ENCODE results near the gene DISP1.

DISP1 gene

DNA sequence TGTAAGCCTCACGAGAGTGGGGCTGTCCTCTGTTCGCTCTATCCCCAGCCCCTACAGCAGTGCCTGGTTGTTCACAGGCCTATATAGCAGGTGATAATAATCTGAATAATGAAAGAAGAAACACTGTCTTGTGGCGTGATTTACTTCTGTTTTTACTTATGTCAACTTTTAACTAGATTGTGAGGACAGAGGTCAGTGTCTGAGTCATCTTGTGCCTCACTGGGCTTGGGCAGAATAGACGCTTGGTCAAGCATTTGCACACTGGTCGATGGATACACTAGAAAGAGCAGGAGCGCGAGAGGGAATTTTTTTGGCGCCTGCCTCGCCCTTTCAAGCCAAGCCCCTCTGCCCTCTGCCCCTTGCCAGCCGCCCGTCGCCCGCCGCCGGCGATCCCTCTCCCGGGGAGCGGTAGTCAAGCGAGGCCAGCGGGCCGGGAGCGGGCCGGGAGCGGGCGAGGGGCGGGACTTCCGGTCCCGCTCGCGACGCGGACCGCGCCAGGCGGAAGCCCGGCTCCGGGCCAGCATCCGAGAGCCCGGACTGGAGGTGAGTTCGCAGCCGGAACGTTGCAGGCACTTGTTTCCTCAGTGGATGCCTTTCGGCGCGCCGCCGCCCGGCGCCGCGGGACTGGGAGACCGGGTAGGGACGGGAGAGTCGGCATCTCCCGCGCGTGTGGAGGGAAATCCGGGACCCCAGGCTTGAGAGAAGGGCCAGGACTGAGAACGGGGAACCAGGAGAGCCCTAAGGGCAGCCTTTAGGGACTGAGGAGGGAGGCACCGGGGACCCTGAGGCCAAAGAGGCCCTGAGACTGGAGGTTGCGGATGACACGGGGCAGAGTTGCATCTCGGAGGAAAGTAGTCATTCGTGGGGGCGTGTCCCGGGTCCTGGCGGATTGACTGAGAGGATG, at the start of gene DISP1:
TSS of gene DISP1 (plus strand) at position 504 of the 904 bp plus-strand sequence. CDS start 127,785 bp downstream, outside the sequence.
- peak within 1 kb of the TSS; percentile 82 for H3K4me3 ChIP-seq
- peak within 1 kb of the TSS; percentile 72 for H3K9ac ChIP-seq (ENCODE audit: insufficient read length)
- no peaks in the 10 kb centered on the region for H3K9me3 ChIP-seq (ENCODE audit: low read depth, low read length)
- DNase-seq (ENCODE audit: low read depth, low spot score), result no peak
- H3K27ac ChIP-seq, result no peak within 1 kb of the TSS
- peak; percentile 82 for TF ChIP-seq POLR2AphosphoS5 (IDR thresholded peaks at IDR 0.05; ENCODE audit: borderline replicate concordance, low read depth, low read length)
- TF ChIP-seq EZH2 (IDR thresholded peaks at IDR 0.05), result no peak
- TF ChIP-seq FOXP2 (optimal IDR thresholded peaks at IDR 0.05; ENCODE audit: control extremely low read depth, extremely low read length, insufficient read depth), result no peak
- H3K36me3 ChIP-seq (ENCODE audit: insufficient read depth, low read length), result no peaks in the 10 kb centered on the region

DNA sequence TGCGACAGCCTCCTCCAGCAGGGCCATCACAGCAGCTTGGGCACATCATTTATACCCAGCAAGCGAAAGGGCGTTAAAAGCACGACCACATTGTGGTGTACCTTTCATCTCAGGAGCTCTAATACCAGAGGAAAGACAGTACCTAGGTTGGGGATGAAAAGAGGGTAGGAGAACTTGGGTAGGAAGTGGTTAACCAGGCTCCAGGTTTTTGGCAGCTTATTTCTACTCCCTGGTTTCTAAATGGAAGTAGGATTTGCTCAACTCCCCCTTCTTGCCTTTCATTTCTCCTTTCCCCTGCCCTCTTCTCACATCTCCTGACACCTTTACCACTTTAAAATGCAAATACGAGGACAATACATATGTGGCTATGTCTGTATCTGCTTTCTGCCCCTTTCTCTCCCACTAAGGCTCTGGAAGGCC, 47.7 kb upstream of the DISP1 start:
- Histone ChIP-seq H3K4me3 (no peak overlapping the region), H3K36me3 (ENCODE audit: insufficient read depth, low read length) (no peaks in the 10 kb centered on the region), H3K27ac (no peak overlapping the region), H3K9me3 (ENCODE audit: low read depth, low read length) (peaks cover 7% of the 10 kb centered on the region; the same call in 1 of the 2 replicates), H3K9ac (ENCODE audit: insufficient read length) (no peak overlapping the region)
- no peak for DNase-seq (ENCODE audit: low read depth, low spot score)
- TF ChIP-seq FOXP2 (optimal IDR thresholded peaks at IDR 0.05; ENCODE audit: control extremely low read depth, extremely low read length, insufficient read depth), result no peak
- TF ChIP-seq EZH2 (IDR thresholded peaks at IDR 0.05), result no peak
- TF ChIP-seq POLR2AphosphoS5 (IDR thresholded peaks at IDR 0.05; ENCODE audit: borderline replicate concordance, low read depth, low read length), result no peak

GRCh38 chr1:222768592-222768991, 46.2 kb upstream of the DISP1 start:
- peaks cover 7% of the 10 kb centered on the region; the same call in 1 of the 2 replicates for H3K9me3 ChIP-seq (ENCODE audit: low read depth, low read length)
- no peak overlapping the region for H3K9ac ChIP-seq (ENCODE audit: insufficient read length)
- DNase-seq (ENCODE audit: low read depth, low spot score), result no peak
- H3K4me3 ChIP-seq, result no peak overlapping the region
- no peaks in the 10 kb centered on the region for H3K36me3 ChIP-seq (ENCODE audit: insufficient read depth, low read length)
- H3K27ac ChIP-seq, result no peak overlapping the region
- TF ChIP-seq EZH2 (IDR thresholded peaks at IDR 0.05) (no peak), FOXP2 (optimal IDR thresholded peaks at IDR 0.05; ENCODE audit: control extremely low read depth, extremely low read length, insufficient read depth) (no peak), POLR2AphosphoS5 (IDR thresholded peaks at IDR 0.05; ENCODE audit: borderline replicate concordance, low read depth, low read length) (no peak)

- Histone ChIP-seq H3K9ac (ENCODE audit: insufficient read length) (no peak overlapping the region), H3K4me3 (no peak overlapping the region), H3K9me3 (ENCODE audit: low read depth, low read length) (peaks cover 7% of the 10 kb centered on the region; the same call in 1 of the 2 replicates), H3K36me3 (ENCODE audit: insufficient read depth, low read length) (no peaks in the 10 kb centered on the region), H3K27ac (no peak overlapping the region)
- TF ChIP-seq POLR2AphosphoS5 (IDR thresholded peaks at IDR 0.05; ENCODE audit: borderline replicate concordance, low read depth, low read length), result no peak
- TF ChIP-seq EZH2 (IDR thresholded peaks at IDR 0.05), result no peak
- TF ChIP-seq FOXP2 (optimal IDR thresholded peaks at IDR 0.05; ENCODE audit: control extremely low read depth, extremely low read length, insufficient read depth), result no peak
- no peak for DNase-seq (ENCODE audit: low read depth, low spot score)
These were observed 45.7 kb upstream of the DISP1 start for GRCh38 chr1:222769181-222769580.

DNA sequence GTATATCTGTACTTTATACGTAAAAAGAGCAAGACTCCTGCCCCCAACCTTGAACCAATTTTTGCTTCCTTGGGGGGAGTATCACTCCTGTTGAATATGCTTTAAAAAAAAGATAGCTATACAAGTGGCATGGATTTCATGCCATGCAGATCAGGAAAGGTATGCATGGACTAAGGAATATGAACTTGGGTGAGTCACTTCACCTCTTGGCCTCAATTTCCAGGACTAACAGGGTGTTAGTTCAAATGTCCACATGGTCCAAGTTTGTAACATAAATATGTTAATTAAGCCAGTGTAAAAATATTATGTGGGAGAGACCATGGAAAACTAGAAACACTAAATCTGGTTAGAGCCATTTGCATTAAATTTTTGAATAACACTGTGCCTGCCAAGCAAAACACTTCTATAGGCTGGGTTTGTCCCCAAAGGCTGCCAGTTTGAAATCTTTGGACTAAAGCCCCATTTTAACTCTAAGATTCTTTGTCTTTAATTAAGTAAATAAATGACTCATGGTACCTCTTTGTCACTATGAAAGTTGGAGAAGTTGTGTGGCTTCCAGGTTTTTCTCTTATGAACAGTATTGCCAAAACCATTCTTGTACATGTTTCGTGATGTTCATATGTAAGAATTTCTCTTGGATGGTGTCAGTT, 44.7 kb upstream of the DISP1 start:
- H3K36me3 ChIP-seq (ENCODE audit: insufficient read depth, low read length), result no peaks in the 10 kb centered on the region
- H3K4me3 ChIP-seq, result no peak overlapping the region
- H3K27ac ChIP-seq, result no peak overlapping the region
- peaks cover 7% of the 10 kb centered on the region; the same call in 1 of the 2 replicates for H3K9me3 ChIP-seq (ENCODE audit: low read depth, low read length)
- DNase-seq (ENCODE audit: low read depth, low spot score), result no peak
- no peak overlapping the region for H3K9ac ChIP-seq (ENCODE audit: insufficient read length)
- TF ChIP-seq POLR2AphosphoS5 (IDR thresholded peaks at IDR 0.05; ENCODE audit: borderline replicate concordance, low read depth, low read length) (no peak), FOXP2 (optimal IDR thresholded peaks at IDR 0.05; ENCODE audit: control extremely low read depth, extremely low read length, insufficient read depth) (no peak), EZH2 (IDR thresholded peaks at IDR 0.05) (no peak)

- peak overlapping the region; percentile 65 for H3K4me3 ChIP-seq
These were observed 41.9 kb upstream of the DISP1 start for GRCh38 chr1:222772996-222773379.

DNA sequence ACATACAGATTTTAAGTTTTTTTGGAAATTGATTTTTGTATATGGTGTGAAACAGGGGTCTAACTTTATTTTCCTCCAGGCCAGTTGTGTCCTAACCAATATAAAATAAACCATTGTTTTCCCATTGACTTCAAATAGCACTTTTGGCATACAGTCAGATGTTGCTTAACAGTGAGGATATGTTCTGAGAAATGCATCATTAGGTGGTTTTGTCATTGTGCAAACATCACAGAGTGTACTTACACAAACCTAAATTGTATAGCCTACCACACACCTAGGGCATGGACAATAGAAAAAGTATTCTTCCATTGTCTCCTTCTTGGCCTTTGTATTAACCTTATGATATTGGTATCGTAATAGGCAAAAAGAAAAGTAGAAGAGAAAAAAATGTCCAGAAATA, 37.4 kb upstream of the DISP1 start:
- H3K4me3 ChIP-seq, result no peak overlapping the region
- H3K9me3 ChIP-seq (ENCODE audit: low read depth, low read length), result no peaks in the 10 kb centered on the region
- no peaks in the 10 kb centered on the region for H3K36me3 ChIP-seq (ENCODE audit: insufficient read depth, low read length)
- no peak overlapping the region for H3K27ac ChIP-seq
- DNase-seq (ENCODE audit: low read depth, low spot score), result no peak
- TF ChIP-seq POLR2AphosphoS5 (IDR thresholded peaks at IDR 0.05; ENCODE audit: borderline replicate concordance, low read depth, low read length), result no peak
- no peak for TF ChIP-seq FOXP2 (optimal IDR thresholded peaks at IDR 0.05; ENCODE audit: control extremely low read depth, extremely low read length, insufficient read depth)
- no peak for TF ChIP-seq EZH2 (IDR thresholded peaks at IDR 0.05)
- H3K9ac ChIP-seq (ENCODE audit: insufficient read length), result no peak overlapping the region

More at GRCh38 chr1:222772996-222773379, 41.9 kb upstream of the DISP1 start:
- no peak for DNase-seq (ENCODE audit: low read depth, low spot score)
- Histone ChIP-seq H3K9me3 (ENCODE audit: low read depth, low read length) (peaks cover 7% of the 10 kb centered on the region; the same call in 1 of the 2 replicates), H3K9ac (ENCODE audit: insufficient read length) (no peak overlapping the region), H3K36me3 (ENCODE audit: insufficient read depth, low read length) (no peaks in the 10 kb centered on the region), H3K27ac (peak overlapping the region; percentile 85)
- no peak for TF ChIP-seq POLR2AphosphoS5 (IDR thresholded peaks at IDR 0.05; ENCODE audit: borderline replicate concordance, low read depth, low read length)
- no peak for TF ChIP-seq FOXP2 (optimal IDR thresholded peaks at IDR 0.05; ENCODE audit: control extremely low read depth, extremely low read length, insufficient read depth)

DNA sequence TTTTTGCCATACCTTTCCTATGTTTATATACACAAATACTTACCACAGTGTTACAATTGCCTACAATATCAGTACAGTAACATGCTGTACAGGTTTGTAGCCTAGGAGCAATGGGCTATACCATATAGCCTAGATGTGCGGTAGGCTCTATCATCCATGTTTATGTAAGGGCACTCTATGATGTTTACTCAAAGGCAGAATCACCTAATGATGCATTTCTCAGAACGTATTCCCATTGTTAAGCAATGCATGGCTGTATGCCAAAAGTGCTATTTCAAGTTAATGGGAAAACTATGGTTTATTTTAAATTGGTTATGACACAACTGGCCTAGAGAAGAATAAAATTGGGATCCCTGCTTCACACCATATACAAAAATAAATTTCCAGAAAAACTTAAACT, 36.9 kb upstream of the DISP1 start:
- Histone ChIP-seq H3K27ac (no peak overlapping the region), H3K4me3 (no peak overlapping the region), H3K36me3 (ENCODE audit: insufficient read depth, low read length) (no peaks in the 10 kb centered on the region), H3K9me3 (ENCODE audit: low read depth, low read length) (no peaks in the 10 kb centered on the region), H3K9ac (ENCODE audit: insufficient read length) (no peak overlapping the region)
- TF ChIP-seq EZH2 (IDR thresholded peaks at IDR 0.05), result no peak
- TF ChIP-seq POLR2AphosphoS5 (IDR thresholded peaks at IDR 0.05; ENCODE audit: borderline replicate concordance, low read depth, low read length), result no peak
- TF ChIP-seq FOXP2 (optimal IDR thresholded peaks at IDR 0.05; ENCODE audit: control extremely low read depth, extremely low read length, insufficient read depth), result no peak
- no peak for DNase-seq (ENCODE audit: low read depth, low spot score)
